Vagina (tissue), 2 donors: ENCODE results near the gene DEAF1. TPM values are rescaled to one million over a fixed set of nuclear protein-coding genes. Genes with fewer than 3 reads are reported as not detected.

Experiments
- DNase-seq, 2 donors: peaks; one replicate each; pipeline ENCODE4 v3.0.0-alpha.2; 2017; ENCODE audit errors: extremely low spot score in 2 of 2
- H3K27ac ChIP-seq: fragments of 200-600 bp; sonication (generic); one replicate; pipeline ENCODE4 v1.5.1; 2019
- H3K27me3 ChIP-seq: fragments of 200-600 bp; sonication (generic); one replicate; pipeline ENCODE4 v1.5.1; 2019
- H3K36me3 ChIP-seq, 2 donors: fragments of 200-600 bp; sonication (generic); one replicate each; pipeline ENCODE4 v1.5.1; 2017 to 2019
- H3K4me1 ChIP-seq: fragments of 200-600 bp; sonication (generic); one replicate; pipeline ENCODE4 v1.5.1; 2019
- H3K4me3 ChIP-seq, 2 donors: fragments of 200-600 bp; sonication (generic); 1 replicate in 1 of 2; 2 replicates in 1 of 2; pipeline ENCODE4 v1.5.1; 2016 to 2019
- H3K9me3 ChIP-seq: fragments of 200-600 bp; sonication (generic); one replicate; pipeline ENCODE4 v1.5.1; 2019
- CTCF ChIP-seq, 3 experiments: fragments of 450-650 bp in 2 of 3; fragments of 200-600 bp in 1 of 3; sonication (generic) in 1 of 3; IDR thresholded peaks; one replicate each; pipeline ENCODE4 v1.5.1; 2017 to 2019; ENCODE audit warnings: antibody characterized with exemption in 3 of 3, mild to moderate bottlenecking in 2 of 3, moderate library complexity in 2 of 3
- POLR2A ChIP-seq, 2 donors: fragments of 450-650 bp; IDR thresholded peaks; one replicate each; pipeline ENCODE4 v1.6.1; 2017; ENCODE audit warnings: antibody characterized with exemption in 2 of 2, mild to moderate bottlenecking in 2 of 2, moderate library complexity in 2 of 2
- POLR2AphosphoS5 ChIP-seq, 2 donors: sonication (generic); formaldehyde crosslinking; IDR thresholded peaks; one replicate each; pipeline ENCODE4 v1.9.0; 2017; ENCODE audit warnings: antibody characterized with exemption in 2 of 2, mild to moderate bottlenecking in 2 of 2, low read depth in 1 of 2; ENCODE audit not compliant: insufficient read depth in 1 of 2
- intact Hi-C: fragments of 100-400 bp; cut with DNase I; formaldehyde crosslinking; loops from one replicate; pipeline ENCODE4 v1.15.1; 2023
- total RNA-seq: library from RNA; depleted of rRNA; stranded (reverse); fragments of >200 nt; gene quantifications from one replicate; pipeline ENCODE4 v1.2.3, GENCODE V29; 2016

DEAF1 gene
- total RNA-seq, 1 donor from 2014 or later = 33.6 TPM

- Histone ChIP-seq H3K27ac (no peak overlapping the region), H3K27me3 (no peaks in the 10 kb centered on the region)
- TF ChIP-seq POLR2AphosphoS5 (IDR thresholded peaks at IDR 0.05; ENCODE audit: insufficient read depth in 1 of 2, low read depth in 1 of 2) (no peak), POLR2A (IDR thresholded peaks at IDR 0.05) (no peak), CTCF (IDR thresholded peaks at IDR 0.05) (no peak)
Measured at GRCh38 chr11:733072-733471, 38.0 kb upstream of the DEAF1 start.

DNA sequence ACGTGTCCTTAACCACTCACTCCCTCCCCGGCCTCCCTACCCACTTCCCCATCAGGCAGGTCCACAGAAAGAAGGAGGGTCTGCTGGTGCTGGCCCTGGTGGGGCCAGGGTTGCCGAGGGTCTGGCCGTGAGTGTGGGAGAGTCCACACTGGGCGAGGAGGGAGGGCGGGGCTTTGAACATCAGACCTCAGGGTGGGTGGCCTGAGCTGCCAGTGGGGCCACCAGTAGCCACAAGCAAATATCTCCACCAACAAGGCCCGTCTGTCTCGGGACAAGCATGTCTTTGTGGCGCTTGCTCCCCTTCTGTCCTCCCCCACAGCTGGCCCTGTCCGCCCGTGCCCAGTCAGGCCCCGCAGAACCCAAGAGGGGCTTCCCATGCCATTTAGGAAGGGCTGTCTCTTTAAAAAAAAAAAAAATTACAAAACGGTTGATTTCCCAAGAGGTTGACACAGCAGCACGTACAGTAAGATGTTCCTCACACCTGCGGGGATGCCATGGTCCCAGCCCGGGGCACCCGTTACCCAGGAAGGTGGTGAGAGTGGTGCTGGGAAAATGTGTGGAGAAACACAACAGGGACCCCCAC lies 34.6 kb upstream of the DEAF1 start:
- H3K36me3 ChIP-seq = no peaks in the 10 kb centered on the region
- H3K27me3 ChIP-seq = no peaks in the 10 kb centered on the region
- TF ChIP-seq POLR2A (IDR thresholded peaks at IDR 0.05) (no peak), CTCF (IDR thresholded peaks at IDR 0.05) (no peak), POLR2AphosphoS5 (IDR thresholded peaks at IDR 0.05; ENCODE audit: insufficient read depth in 1 of 2, low read depth in 1 of 2) (no peak)
- intact Hi-C loops = loop anchor here (5.0 to 10.0 kb wide), 2 partner anchors 67 to 175 kb away; no protein-coding TSS in a partner anchor
- H3K27ac ChIP-seq = no peak overlapping the region
- no peak for DNase-seq
- H3K4me3 ChIP-seq = no peak overlapping the region
- H3K9me3 ChIP-seq = no peaks in the 10 kb centered on the region
- peaks cover 39% of the 10 kb centered on the region for H3K4me1 ChIP-seq

More at GRCh38 chr11:733072-733471, 38.0 kb upstream of the DEAF1 start:
- Histone ChIP-seq H3K4me3 (no peak overlapping the region), H3K4me1 (peaks cover 18% of the 10 kb centered on the region), H3K9me3 (no peaks in the 10 kb centered on the region), H3K36me3 (no peaks in the 10 kb centered on the region)
- no peak for DNase-seq
- intact Hi-C loops = no loop called here

DNA sequence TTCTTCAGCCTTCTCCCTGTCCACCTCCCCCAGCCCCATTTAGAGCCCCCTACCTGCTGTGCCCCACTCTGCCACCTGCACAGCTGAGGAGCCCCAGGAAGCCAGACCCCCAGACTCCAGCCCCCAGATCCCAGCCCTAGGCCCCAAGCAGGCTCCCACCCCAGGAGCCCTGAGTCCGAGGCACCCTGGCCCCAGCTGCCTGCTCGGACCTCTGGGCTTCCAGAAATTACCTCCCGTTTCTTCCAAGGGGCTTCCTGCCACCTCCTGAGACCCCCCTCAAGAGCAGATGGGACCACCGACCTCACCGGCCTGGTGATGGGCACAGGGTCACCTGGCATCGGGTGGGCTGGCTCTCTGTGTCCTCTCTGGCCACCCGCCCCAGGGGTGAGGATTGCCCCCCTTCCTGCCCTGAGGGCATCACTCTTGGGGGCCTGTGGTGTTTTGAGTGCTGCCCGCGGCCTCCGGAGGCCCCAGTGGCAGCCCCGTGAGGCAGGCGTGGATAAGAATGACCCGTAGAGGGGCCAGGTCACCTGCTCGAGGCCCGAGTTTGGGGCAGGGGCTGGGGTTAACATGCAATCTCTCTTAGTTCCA lies 34.0 kb upstream of the DEAF1 start:
- Histone ChIP-seq H3K27me3 (no peaks in the 10 kb centered on the region), H3K27ac (peak overlapping the region; percentile 81), H3K9me3 (no peaks in the 10 kb centered on the region), H3K4me3 (no peak overlapping the region), H3K36me3 (no peaks in the 10 kb centered on the region), H3K4me1 (peaks cover 39% of the 10 kb centered on the region)
- TF ChIP-seq POLR2A (IDR thresholded peaks at IDR 0.05) = no peak
- TF ChIP-seq CTCF (IDR thresholded peaks at IDR 0.05) = no peak
- TF ChIP-seq POLR2AphosphoS5 (IDR thresholded peaks at IDR 0.05; ENCODE audit: insufficient read depth in 1 of 2, low read depth in 1 of 2) = no peak
- intact Hi-C loops = loop anchor here (5.0 to 10.0 kb wide), 2 partner anchors 67 to 174 kb away; no protein-coding TSS in a partner anchor
- no peak for DNase-seq

DNA sequence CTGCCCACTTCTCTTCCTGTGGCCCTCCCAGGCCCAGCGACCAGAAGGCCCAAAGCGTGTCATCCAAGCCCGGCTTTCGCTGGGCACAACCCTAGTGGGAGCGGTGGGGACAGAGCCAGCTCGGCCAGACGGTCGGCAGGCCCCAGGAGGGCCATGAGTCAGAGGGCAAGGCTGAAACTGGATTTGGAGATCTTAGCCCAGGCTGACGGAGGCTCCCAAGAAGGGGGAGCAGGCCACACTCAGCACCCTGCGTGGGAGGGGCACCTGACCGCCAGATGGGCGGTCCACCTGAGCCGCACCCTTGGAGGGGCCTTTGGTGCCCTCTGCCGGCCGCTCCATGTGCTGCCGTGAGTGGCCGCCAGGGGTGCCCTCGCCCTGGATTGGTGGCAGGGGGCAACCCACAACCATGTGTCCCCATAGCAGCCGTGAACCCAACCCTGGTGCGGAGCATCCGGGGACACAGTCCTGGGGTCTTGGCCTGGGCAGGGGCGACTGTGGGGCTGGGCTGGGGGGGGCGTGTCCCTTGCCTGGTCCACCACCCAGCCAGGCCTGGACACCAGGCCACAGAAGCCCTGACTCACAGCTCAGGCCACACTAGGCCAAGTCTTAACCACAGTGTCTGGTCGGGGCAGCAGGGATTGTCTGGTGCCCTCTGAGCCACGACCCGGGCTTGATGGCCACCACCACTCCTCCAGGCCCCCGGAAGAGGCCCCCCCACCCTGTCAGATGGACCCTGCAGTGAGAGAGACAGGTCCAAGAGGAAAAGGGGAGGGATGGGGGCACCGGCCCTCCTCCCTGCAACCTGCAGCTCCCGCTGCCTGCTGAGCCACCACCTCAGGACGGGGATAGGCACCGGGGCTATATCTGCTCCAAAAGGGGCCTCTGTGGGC lies 33.1 kb upstream of the DEAF1 start:
- Histone ChIP-seq H3K4me3 (no peak overlapping the region), H3K36me3 (no peaks in the 10 kb centered on the region), H3K27ac (peak overlapping the region; percentile 81), H3K27me3 (no peaks in the 10 kb centered on the region), H3K9me3 (no peaks in the 10 kb centered on the region), H3K4me1 (peaks cover 39% of the 10 kb centered on the region)
- no peak for DNase-seq
- TF ChIP-seq POLR2AphosphoS5 (IDR thresholded peaks at IDR 0.05; ENCODE audit: insufficient read depth in 1 of 2, low read depth in 1 of 2) = peak; percentile 54 to 77
- TF ChIP-seq POLR2A (IDR thresholded peaks at IDR 0.05) = no peak
- TF ChIP-seq CTCF (IDR thresholded peaks at IDR 0.05) = peak; percentile 89 to 98 (median 97)
- intact Hi-C loops = loop anchor here (5.0 to 10.0 kb wide), 2 partner anchors 66 to 173 kb away; no protein-coding TSS in a partner anchor
